IMR-90 (cell line): ENCODE results near the gene SLC46A1.

Source experiments
- CHD1 ChIP-seq: IDR thresholded peaks from 2 replicates; pipeline ENCODE4 v1.6.1; 2012; ENCODE audit warnings: low read depth, low read length, improper control_type of control experiment
- CTCF ChIP-seq: conservative IDR thresholded peaks from 2 replicates; pipeline ENCODE4 v1.5.1; 2012; ENCODE audit warnings: mild to moderate bottlenecking, low read depth, low read length, improper control_type of control experiment
- ELK1 ChIP-seq: fragments of 150-350 bp; IDR thresholded peaks from 2 replicates; pipeline ENCODE4 v1.6.1; 2016; ENCODE audit warnings: low read depth, mild to moderate bottlenecking, low read length, moderate library complexity, borderline replicate concordance
- FOS ChIP-seq: fragments of 150-350 bp; IDR thresholded peaks from 2 replicates; pipeline ENCODE4 v1.6.1; 2016; ENCODE audit warnings: low read depth, low read length
- MAFK ChIP-seq: IDR thresholded peaks from 2 replicates; pipeline ENCODE4 v1.6.1; 2012; ENCODE audit warnings: low read depth, low read length, improper control_type of control experiment
- MAZ ChIP-seq: IDR thresholded peaks from 2 replicates; pipeline ENCODE4 v1.6.1; 2012; ENCODE audit warnings: low read depth, mild to moderate bottlenecking, low read length, improper control_type of control experiment, moderate library complexity, borderline replicate concordance
- POLR2A ChIP-seq: IDR thresholded peaks from 2 replicates; pipeline ENCODE4 v1.6.1; 2012; ENCODE audit warnings: mild to moderate bottlenecking, low read depth, low read length
- SMC3 ChIP-seq: fragments of 150-350 bp; IDR thresholded peaks from 2 replicates; pipeline ENCODE4 v1.6.1; 2016; ENCODE audit warnings: low read depth, mild to moderate bottlenecking, antibody characterized with exemption, low read length, moderate library complexity

- TF ChIP-seq CTCF (no peak), POLR2A (no peak), MAZ (no peak), MAFK (no peak), FOS (no peak), ELK1 (no peak), SMC3 (no peak), CHD1 (no peak)
Observed at GRCh38 chr17:28357901-28358197, 48.2 kb downstream of the SLC46A1 start.
